Glutamatergic neuron (in vitro differentiated cells): ENCODE measurements around the gene MAN2A1. TPM values are rescaled to one million over a fixed set of nuclear protein-coding genes. Genes with fewer than 3 reads are reported as not detected.

ENCODE experiments used
- DNase-seq: peaks from one replicate; pipeline ENCODE4 v3.0.0; 2022
- H3K27ac Mint-ChIP-seq: one replicate; pipeline ENCODE4 v1.8.0; 2020; ENCODE audit warnings: mild to moderate bottlenecking, mixed read lengths, inconsistent platforms; ENCODE audit not compliant: unreplicated experiment
- H3K27me3 Mint-ChIP-seq: one replicate; pipeline ENCODE4 v1.8.0; 2020; ENCODE audit warnings: mild to moderate bottlenecking, moderate library complexity, mixed read lengths, inconsistent platforms; ENCODE audit not compliant: unreplicated experiment
- H3K36me3 Mint-ChIP-seq: one replicate; pipeline ENCODE4 v1.8.0; 2020; ENCODE audit warnings: mild to moderate bottlenecking, mixed read lengths, inconsistent platforms; ENCODE audit not compliant: unreplicated experiment
- H3K4me1 Mint-ChIP-seq: one replicate; pipeline ENCODE4 v1.8.0; 2020; ENCODE audit warnings: mild to moderate bottlenecking, low read depth, mixed read lengths, inconsistent platforms; ENCODE audit not compliant: unreplicated experiment
- H3K4me3 Mint-ChIP-seq: one replicate; pipeline ENCODE4 v1.8.0; 2020; ENCODE audit warnings: mild to moderate bottlenecking, mixed read lengths, inconsistent platforms; ENCODE audit not compliant: unreplicated experiment
- H3K9me3 Mint-ChIP-seq: one replicate; pipeline ENCODE4 v1.8.0; 2020; ENCODE audit warnings: mild to moderate bottlenecking, moderate library complexity, mixed read lengths, inconsistent platforms; ENCODE audit not compliant: unreplicated experiment
- total RNA-seq: library from RNA; stranded (reverse); fragmentation: NEBNext Ultra II Directional; extraction: Animal tissue kit (Norgen Biotek cat#: 25700); gene quantifications from one replicate; pipeline ENCODE4 v1.2.1, GENCODE V29; 2021; ENCODE audit not compliant: unreplicated experiment
- TF ChIP-seq, protein P1 (sequence below): fragments of 200-600 bp; sonication (generic); IDR thresholded peaks from one replicate; pipeline ENCODE4 v1.5.0; 2021; ENCODE audit not compliant: partially characterized antibody, unreplicated experiment

The MAN2A1 gene
- total RNA-seq, 1 donor from 2014 or later = 90.8 TPM

DNA sequence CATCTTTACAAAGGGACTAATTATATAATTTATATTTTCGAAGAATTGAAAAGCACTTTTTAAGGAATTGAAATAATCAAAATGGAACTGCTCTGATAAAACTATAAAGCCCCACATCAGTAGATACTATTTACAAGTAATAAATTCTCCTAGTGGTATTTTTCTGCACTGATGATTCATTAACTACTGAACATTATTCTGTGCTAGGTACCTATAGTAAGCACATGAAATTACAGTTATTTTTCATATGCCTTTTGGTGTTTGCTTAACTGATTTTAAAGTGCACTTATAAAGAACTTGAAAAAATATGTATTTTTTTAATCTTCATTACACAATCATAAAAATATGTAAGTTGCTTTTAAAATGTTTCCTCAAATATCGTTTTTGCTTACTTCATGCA lies 123.0 kb downstream of the MAN2A1 start:
- no peaks in the 10 kb centered on the region for H3K27me3 Mint-ChIP-seq
- H3K36me3 Mint-ChIP-seq = no peaks in the 10 kb centered on the region
- H3K9me3 Mint-ChIP-seq = no peaks in the 10 kb centered on the region
- TF ChIP-seq, protein P1, sequence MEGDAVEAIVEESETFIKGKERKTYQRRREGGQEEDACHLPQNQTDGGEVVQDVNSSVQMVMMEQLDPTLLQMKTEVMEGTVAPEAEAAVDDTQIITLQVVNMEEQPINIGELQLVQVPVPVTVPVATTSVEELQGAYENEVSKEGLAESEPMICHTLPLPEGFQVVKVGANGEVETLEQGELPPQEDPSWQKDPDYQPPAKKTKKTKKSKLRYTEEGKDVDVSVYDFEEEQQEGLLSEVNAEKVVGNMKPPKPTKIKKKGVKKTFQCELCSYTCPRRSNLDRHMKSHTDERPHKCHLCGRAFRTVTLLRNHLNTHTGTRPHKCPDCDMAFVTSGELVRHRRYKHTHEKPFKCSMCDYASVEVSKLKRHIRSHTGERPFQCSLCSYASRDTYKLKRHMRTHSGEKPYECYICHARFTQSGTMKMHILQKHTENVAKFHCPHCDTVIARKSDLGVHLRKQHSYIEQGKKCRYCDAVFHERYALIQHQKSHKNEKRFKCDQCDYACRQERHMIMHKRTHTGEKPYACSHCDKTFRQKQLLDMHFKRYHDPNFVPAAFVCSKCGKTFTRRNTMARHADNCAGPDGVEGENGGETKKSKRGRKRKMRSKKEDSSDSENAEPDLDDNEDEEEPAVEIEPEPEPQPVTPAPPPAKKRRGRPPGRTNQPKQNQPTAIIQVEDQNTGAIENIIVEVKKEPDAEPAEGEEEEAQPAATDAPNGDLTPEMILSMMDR = no peak
- no peak for DNase-seq
- no peak overlapping the region for H3K27ac Mint-ChIP-seq
- H3K4me3 Mint-ChIP-seq = no peak overlapping the region
- H3K4me1 Mint-ChIP-seq = peaks cover 1% of the 10 kb centered on the region

DNA sequence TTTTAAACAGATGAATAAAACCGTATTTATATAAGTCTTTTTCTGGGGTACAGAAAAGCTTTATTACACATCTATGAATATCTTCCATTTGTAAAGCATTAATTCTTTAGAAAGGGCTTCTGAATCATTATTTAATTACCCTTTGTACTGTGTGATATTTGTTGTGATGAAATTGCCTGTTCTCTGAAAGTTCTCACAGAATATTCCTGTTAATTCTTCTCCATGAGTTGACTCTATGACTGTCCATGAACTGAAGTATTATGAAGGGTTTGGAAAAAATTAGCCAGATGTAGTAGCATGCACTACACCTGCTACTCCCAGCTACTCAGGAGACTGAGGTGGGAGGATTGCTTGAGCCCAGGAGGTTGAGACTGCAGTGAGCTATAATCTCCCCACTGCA lies 127.0 kb downstream of the MAN2A1 start:
- Mint-ChIP-seq H3K9me3 (no peaks in the 10 kb centered on the region), H3K27ac (no peak overlapping the region), H3K4me3 (no peak overlapping the region), H3K27me3 (no peaks in the 10 kb centered on the region), H3K36me3 (no peaks in the 10 kb centered on the region), H3K4me1 (no peaks in the 10 kb centered on the region)
- TF ChIP-seq, protein P1 = no peak
- DNase-seq = no peak

DNA sequence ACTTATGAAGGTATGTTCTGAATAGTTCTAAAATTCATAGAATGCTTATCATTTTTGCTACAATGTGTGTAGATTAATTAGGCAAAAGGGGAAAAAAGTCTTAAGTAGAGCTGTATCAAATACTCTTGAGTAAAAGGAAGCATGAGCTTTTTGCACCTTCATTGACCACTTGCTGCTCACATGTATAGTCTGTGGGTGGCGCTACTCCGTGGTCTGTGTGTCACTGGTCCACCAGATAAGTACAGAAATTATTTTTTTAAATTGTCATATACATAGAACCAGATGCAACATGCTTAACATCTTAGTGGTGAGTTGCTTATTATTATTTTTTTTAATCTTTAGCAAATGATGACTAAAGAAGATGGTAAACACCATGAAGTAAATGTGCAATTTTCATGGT lies 130.2 kb downstream of the MAN2A1 start:
- no peak overlapping the region for H3K4me3 Mint-ChIP-seq
- H3K27me3 Mint-ChIP-seq = no peaks in the 10 kb centered on the region
- no peak for DNase-seq
- no peak overlapping the region for H3K27ac Mint-ChIP-seq
- H3K9me3 Mint-ChIP-seq = no peaks in the 10 kb centered on the region
- no peaks in the 10 kb centered on the region for H3K36me3 Mint-ChIP-seq
- TF ChIP-seq, protein P1 = no peak
- no peaks in the 10 kb centered on the region for H3K4me1 Mint-ChIP-seq

DNA sequence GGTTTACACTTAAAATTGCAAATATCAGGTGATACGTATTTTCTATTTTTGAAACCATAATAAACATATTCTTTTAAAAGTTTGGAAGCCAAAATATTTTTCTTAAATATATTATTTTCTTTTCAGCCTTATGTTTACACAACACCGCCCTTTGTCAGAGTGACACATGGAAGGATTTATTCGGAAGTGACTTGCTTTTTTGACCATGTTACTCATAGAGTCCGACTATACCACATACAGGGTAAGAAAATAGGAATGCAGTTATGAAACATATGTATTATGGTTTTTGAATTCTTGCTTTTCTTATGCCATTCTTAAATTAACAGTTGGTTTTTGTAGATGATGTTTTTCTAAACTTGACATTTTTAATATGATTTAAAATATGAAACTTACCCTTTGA lies 133.9 kb downstream of the MAN2A1 start:
- DNase-seq = no peak
- H3K4me3 Mint-ChIP-seq = no peak overlapping the region
- no peaks in the 10 kb centered on the region for H3K4me1 Mint-ChIP-seq
- no peaks in the 10 kb centered on the region for H3K27me3 Mint-ChIP-seq
- no peaks in the 10 kb centered on the region for H3K36me3 Mint-ChIP-seq
- no peak overlapping the region for H3K27ac Mint-ChIP-seq
- TF ChIP-seq, protein P1 = no peak
- no peaks in the 10 kb centered on the region for H3K9me3 Mint-ChIP-seq

DNA sequence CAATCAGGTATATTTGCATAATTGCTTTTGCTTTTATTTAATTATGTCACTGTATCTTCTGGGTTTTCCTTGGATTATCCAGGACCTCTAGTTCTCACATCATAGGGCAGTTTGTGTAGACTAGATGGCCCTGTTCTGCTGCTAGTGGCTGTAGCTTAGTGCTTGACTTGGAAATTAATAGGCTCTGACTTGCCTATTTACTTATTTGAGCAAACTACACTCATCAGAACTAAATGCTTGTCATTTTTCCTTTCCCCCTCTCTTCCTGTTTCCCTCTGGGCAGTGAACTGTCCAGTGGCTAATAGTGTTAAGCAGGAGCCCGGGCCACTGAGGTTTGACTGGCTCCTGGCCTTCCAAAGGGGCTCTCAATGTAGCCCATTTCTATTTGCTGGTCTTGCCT lies 135.7 kb downstream of the MAN2A1 start:
- Mint-ChIP-seq H3K36me3 (no peaks in the 10 kb centered on the region), H3K9me3 (no peaks in the 10 kb centered on the region), H3K4me3 (no peak overlapping the region)

More for the DNA sequence above, 135.7 kb downstream of the MAN2A1 start:
- TF ChIP-seq, protein P1 = no peak
- no peaks in the 10 kb centered on the region for H3K27me3 Mint-ChIP-seq
- H3K27ac Mint-ChIP-seq = no peak overlapping the region
- DNase-seq = no peak
- no peaks in the 10 kb centered on the region for H3K4me1 Mint-ChIP-seq
